PC-3 (cell line): ENCODE measurements around the gene NDOR1.
"Not testable (repeated sequence)": the region's sequence is repeated elsewhere in the genome, so short reads cannot be mapped to it uniquely, and the experiment has no call there.

Source experiments
- CTCF ChIP-seq: fragments of 300-600 bp; sonication (generic); conservative IDR thresholded peaks from 2 replicates; pipeline ENCODE4 v1.5.1; 2017; ENCODE audit warnings: antibody characterized with exemption, low read depth, mild to moderate bottlenecking, low read length
- EZH2phosphoT487 ChIP-seq: fragments of 300-600 bp; sonication (generic); IDR thresholded peaks from 2 replicates; pipeline ENCODE4 v1.6.1; 2018; ENCODE audit warnings: mild to moderate bottlenecking, antibody characterized with exemption, low read length, borderline replicate concordance

- TF ChIP-seq CTCF, EZH2phosphoT487: not testable (repeated sequence)
Observed at GRCh38 chr9:137243266-137243625, 37.7 kb downstream of the NDOR1 start.
